ENCODE results near the gene GOLIM4.

DNA sequence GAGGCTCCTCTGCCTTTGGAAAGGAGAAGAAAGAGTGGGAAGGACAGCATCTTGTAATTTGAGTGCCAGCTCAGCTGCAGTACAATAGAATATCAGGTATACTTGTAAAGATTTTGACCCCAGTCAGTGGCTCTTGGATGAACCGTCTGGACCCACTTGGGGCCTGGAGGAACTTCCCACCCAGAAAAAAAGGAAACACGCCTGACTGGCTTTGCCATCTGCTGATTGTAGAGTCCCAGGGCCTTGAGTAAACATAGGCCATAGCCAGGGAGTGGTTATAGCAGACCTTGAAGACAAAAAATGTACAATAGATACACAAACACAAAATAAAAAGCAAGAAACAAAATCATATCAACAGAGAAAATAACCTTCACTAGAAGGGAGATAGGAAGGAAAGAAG is 112.1 kb downstream of the GOLIM4 start:
- TF ChIP-seq POLR2A (IDR thresholded peaks at IDR 0.05; ENCODE audit: low read depth, low read length) (no peak), PAX5 (IDR thresholded peaks at IDR 0.05; ENCODE audit: insufficient read depth, low read length, severe bottlenecking) (no peak)

Measured in GM12891 (cell line).